Liver (tissue), 9 donors: ENCODE data around the gene PODNL1. TPM values are rescaled to one million over a fixed set of nuclear protein-coding genes. Genes with fewer than 3 reads are reported as not detected.

Source experiments
- DNase-seq: peaks from one replicate; pipeline ENCODE4 v3.0.0-alpha.2; 2017; ENCODE audit warnings: low spot score
- H3K27ac ChIP-seq, 2 donors: one replicate each; pipeline ENCODE4 v1.7.0; 2013; ENCODE audit warnings: inconsistent platforms in 2 of 2, low read length in 2 of 2, control low read depth in 1 of 2, low read depth in 1 of 2, mild to moderate bottlenecking in 1 of 2
- H3K27me3 ChIP-seq, 4 donors: one replicate each; pipeline versions ENCODE4 v1.6.1 to v1.7.0; 2013; ENCODE audit warnings: low read length in 3 of 4, inconsistent platforms in 1 of 4, mild to moderate bottlenecking in 1 of 4, moderate library complexity in 1 of 4; ENCODE audit not compliant: control insufficient read depth in 4 of 4, insufficient read depth in 4 of 4
- H3K36me3 ChIP-seq, 4 donors: one replicate each; pipeline versions ENCODE4 v1.6.1 to v1.7.0; 2013; ENCODE audit warnings: low read length in 3 of 4, mild to moderate bottlenecking in 3 of 4, low read depth in 1 of 4, moderate library complexity in 1 of 4; ENCODE audit not compliant: control insufficient read depth in 4 of 4, insufficient read depth in 3 of 4
- H3K4me1 ChIP-seq, 4 donors: one replicate each; pipeline versions ENCODE4 v1.6.1 to v1.7.0; 2013; ENCODE audit warnings: low read length in 3 of 4, mild to moderate bottlenecking in 3 of 4, moderate library complexity in 1 of 4; ENCODE audit not compliant: control insufficient read depth in 4 of 4, insufficient read depth in 4 of 4
- H3K4me3 ChIP-seq, 3 donors: one replicate each; pipeline versions ENCODE4 v1.6.1 to v1.7.0; 2013; ENCODE audit warnings: low read length in 3 of 3, control low read depth in 1 of 3, low read depth in 1 of 3, mild to moderate bottlenecking in 1 of 3
- H3K9ac ChIP-seq, 2 donors: one replicate each; pipeline ENCODE4 v1.7.0; 2013; ENCODE audit warnings: low read length in 2 of 2, mild to moderate bottlenecking in 2 of 2, moderate library complexity in 2 of 2, control low read depth in 1 of 2, low read depth in 1 of 2
- H3K9me3 ChIP-seq, 4 donors: one replicate each; pipeline versions ENCODE4 v1.6.1 to v1.7.0; 2013; ENCODE audit warnings: low read length in 3 of 4; ENCODE audit not compliant: control insufficient read depth in 4 of 4
- ATF3 ChIP-seq: IDR thresholded peaks from 2 replicates; pipeline ENCODE4 v1.6.1; 2016; ENCODE audit warnings: antibody characterized with exemption
- EGR1 ChIP-seq, 2 donors: IDR thresholded peaks; 2 replicates each; pipeline ENCODE4 v1.6.1; 2016 to 2018; ENCODE audit warnings: antibody characterized with exemption in 2 of 2, low read depth in 2 of 2
- FOXA1 ChIP-seq: IDR thresholded peaks from 2 replicates; pipeline ENCODE4 v1.6.1; 2016; ENCODE audit warnings: antibody characterized with exemption
- FOXA2 ChIP-seq: IDR thresholded peaks from 2 replicates; pipeline ENCODE4 v1.6.1; 2016; ENCODE audit warnings: antibody characterized with exemption
- GABPA ChIP-seq, 2 donors: IDR thresholded peaks in 1 of 2; conservative IDR thresholded peaks in 1 of 2; 2 replicates each; pipeline ENCODE4 v1.6.1; 2016; ENCODE audit warnings: antibody characterized with exemption in 2 of 2, mild to moderate bottlenecking in 1 of 2, moderate library complexity in 1 of 2
- HNF4A ChIP-seq, 2 donors: conservative IDR thresholded peaks; 2 replicates each; pipeline ENCODE4 v1.6.1; 2016; ENCODE audit warnings: antibody characterized with exemption in 2 of 2, mild to moderate bottlenecking in 2 of 2
- HNF4G ChIP-seq: IDR thresholded peaks from 2 replicates; pipeline ENCODE4 v1.6.1; 2016; ENCODE audit warnings: antibody characterized with exemption
- JUND ChIP-seq, 2 donors: IDR thresholded peaks; 2 replicates each; pipeline ENCODE4 v1.6.1; 2016; ENCODE audit warnings: antibody characterized with exemption in 2 of 2
- MAX ChIP-seq: IDR thresholded peaks from 2 replicates; pipeline ENCODE4 v1.6.1; 2016; ENCODE audit warnings: antibody characterized with exemption
- NR2F2 ChIP-seq: IDR thresholded peaks from 2 replicates; pipeline ENCODE4 v1.6.1; 2016; ENCODE audit warnings: antibody characterized with exemption
- RAD21 ChIP-seq, 2 donors: IDR thresholded peaks; 2 replicates each; pipeline ENCODE4 v1.6.1; 2016; ENCODE audit warnings: antibody characterized with exemption in 2 of 2, mild to moderate bottlenecking in 2 of 2
- RXRA ChIP-seq, 2 donors: IDR thresholded peaks; 2 replicates each; pipeline ENCODE4 v1.6.1; 2017 to 2018; ENCODE audit warnings: antibody characterized with exemption in 2 of 2, mild to moderate bottlenecking in 1 of 2
- SP1 ChIP-seq: IDR thresholded peaks from 2 replicates; pipeline ENCODE4 v1.6.1; 2018; ENCODE audit warnings: antibody characterized with exemption, mild to moderate bottlenecking
- TAF1 ChIP-seq: conservative IDR thresholded peaks from 2 replicates; pipeline ENCODE4 v1.6.1; 2016; ENCODE audit warnings: antibody characterized with exemption, mild to moderate bottlenecking
- YY1 ChIP-seq: IDR thresholded peaks from 2 replicates; pipeline ENCODE4 v1.6.1; 2016; ENCODE audit warnings: antibody characterized with exemption, mild to moderate bottlenecking
- ZBTB33 ChIP-seq: IDR thresholded peaks from 2 replicates; pipeline ENCODE4 v1.6.1; 2016; ENCODE audit warnings: antibody characterized with exemption
- WGBS: extraction: QIAGEN DNeasy Blood & Tissue Kit; methylation state at CpG from one replicate; pipeline ENCODE4 v1.1.7; 2013; 5-methylcytosine and 5-hydroxymethylcytosine counted together
- polyA plus RNA-seq, 2 donors: library from polyadenylated mRNA; stranded (reverse) in 1 of 2; unstranded in 1 of 2; fragments of 200-250 nt in 1 of 2; fragments of >200 nt in 1 of 2; fragmentation: Nextera tagmentation in 1 of 2; extraction: Ambion mirVana in 1 of 2; gene quantifications; one replicate each; pipeline versions ENCODE4 v1.2.1 to v1.2.3, GENCODE V29; 2013 to 2015
- total RNA-seq, 2 donors: library from RNA; depleted of rRNA; stranded (reverse); fragments of >200 nt; gene quantifications; one replicate each; pipeline ENCODE4 v1.2.3, GENCODE V29; 2014
- TF ChIP-seq, protein P1 (sequence below): IDR thresholded peaks from 2 replicates; pipeline ENCODE4 v1.6.1; 2016; ENCODE audit warnings: antibody characterized with exemption, mild to moderate bottlenecking
- donor health status: healthy.
- donor health status: healthy.
- donor health status: healthy.
- donor health status: healthy.
- donor health status: healthy.

PODNL1 gene
- total and polyA plus RNA-seq, 4 donors = 0.30 TPM; not detected in 3

DNA sequence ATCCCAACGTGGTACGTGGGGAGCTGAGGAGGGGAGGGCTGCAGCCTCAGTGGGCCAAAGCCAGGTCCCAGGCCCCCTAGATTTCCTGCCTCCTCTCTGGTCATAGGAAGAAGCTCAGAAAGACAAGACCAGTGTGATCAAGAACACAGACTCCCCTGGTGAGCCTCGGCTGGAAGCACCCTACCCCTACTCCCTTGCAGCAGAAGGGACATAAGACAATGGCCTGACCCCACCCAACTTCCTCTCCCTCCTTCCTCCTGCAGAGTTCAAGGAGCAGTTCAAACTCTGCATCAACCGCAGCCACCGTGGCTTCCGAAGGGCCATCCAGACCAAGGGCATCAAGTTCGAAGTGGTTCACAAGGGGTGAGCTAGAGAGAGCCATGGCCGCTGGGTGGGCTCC, 11.5 kb downstream of the PODNL1 start:
- WGBS = 83% methylated on average over 8 of the region's 8 CpGs
- Histone ChIP-seq H3K27me3 (no peaks in the 10 kb centered on the region), H3K9ac (no peak overlapping the region), H3K36me3 (peaks cover 17 to 35% (median 25%) of the 10 kb centered on the region in 4 donors), H3K4me3 (no peak overlapping the region), H3K4me1 (no peaks in the 10 kb centered on the region), H3K27ac (no peak overlapping the region), H3K9me3 (no peaks in the 10 kb centered on the region)
- TF ChIP-seq FOXA1 (no peak), HNF4A (conservative IDR thresholded peaks at IDR 0.05) (no peak), GABPA (IDR thresholded peaks at IDR 0.05 in 1 of 2, conservative IDR thresholded peaks at IDR 0.05 in 1 of 2) (no peak), HNF4G (no peak), ATF3 (no peak)
- no peak for DNase-seq

DNA sequence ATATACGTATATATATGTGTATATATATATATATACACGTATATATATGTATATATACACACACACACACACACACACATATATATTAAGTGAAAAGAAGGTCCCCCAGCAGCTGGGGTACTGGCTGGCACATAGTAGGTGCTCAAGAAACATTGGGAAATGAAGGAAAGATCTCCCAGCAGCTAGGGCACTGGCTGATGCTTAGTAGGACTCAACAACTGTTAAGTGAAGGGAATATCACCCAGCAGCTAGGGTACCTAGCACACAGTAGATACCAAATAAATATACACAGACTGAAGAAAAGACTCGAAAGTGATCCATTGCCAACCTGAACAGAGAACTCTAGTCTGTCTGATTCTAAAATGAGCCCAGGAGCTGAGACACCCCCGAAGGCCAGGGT, 12.2 kb downstream of the PODNL1 start:
- no peaks in the 10 kb centered on the region for H3K4me1 ChIP-seq
- no peak for TF ChIP-seq NR2F2
- no peak for TF ChIP-seq HNF4A (conservative IDR thresholded peaks at IDR 0.05)
- TF ChIP-seq RAD21 (IDR thresholded peaks at IDR 0.05) = no peak
- TF ChIP-seq EGR1 (IDR thresholded peaks at IDR 0.05; ENCODE audit: low read depth in 2 of 2) = no peak
- TF ChIP-seq JUND (IDR thresholded peaks at IDR 0.05) = no peak
- no peak for TF ChIP-seq RXRA (IDR thresholded peaks at IDR 0.05)
- no peak for TF ChIP-seq SP1
- TF ChIP-seq FOXA1 = no peak
- no peak for TF ChIP-seq FOXA2
- TF ChIP-seq TAF1 = no peak
- TF ChIP-seq MAX = no peak
- TF ChIP-seq GABPA (IDR thresholded peaks at IDR 0.05 in 1 of 2, conservative IDR thresholded peaks at IDR 0.05 in 1 of 2) = no peak
- TF ChIP-seq, protein P1, sequence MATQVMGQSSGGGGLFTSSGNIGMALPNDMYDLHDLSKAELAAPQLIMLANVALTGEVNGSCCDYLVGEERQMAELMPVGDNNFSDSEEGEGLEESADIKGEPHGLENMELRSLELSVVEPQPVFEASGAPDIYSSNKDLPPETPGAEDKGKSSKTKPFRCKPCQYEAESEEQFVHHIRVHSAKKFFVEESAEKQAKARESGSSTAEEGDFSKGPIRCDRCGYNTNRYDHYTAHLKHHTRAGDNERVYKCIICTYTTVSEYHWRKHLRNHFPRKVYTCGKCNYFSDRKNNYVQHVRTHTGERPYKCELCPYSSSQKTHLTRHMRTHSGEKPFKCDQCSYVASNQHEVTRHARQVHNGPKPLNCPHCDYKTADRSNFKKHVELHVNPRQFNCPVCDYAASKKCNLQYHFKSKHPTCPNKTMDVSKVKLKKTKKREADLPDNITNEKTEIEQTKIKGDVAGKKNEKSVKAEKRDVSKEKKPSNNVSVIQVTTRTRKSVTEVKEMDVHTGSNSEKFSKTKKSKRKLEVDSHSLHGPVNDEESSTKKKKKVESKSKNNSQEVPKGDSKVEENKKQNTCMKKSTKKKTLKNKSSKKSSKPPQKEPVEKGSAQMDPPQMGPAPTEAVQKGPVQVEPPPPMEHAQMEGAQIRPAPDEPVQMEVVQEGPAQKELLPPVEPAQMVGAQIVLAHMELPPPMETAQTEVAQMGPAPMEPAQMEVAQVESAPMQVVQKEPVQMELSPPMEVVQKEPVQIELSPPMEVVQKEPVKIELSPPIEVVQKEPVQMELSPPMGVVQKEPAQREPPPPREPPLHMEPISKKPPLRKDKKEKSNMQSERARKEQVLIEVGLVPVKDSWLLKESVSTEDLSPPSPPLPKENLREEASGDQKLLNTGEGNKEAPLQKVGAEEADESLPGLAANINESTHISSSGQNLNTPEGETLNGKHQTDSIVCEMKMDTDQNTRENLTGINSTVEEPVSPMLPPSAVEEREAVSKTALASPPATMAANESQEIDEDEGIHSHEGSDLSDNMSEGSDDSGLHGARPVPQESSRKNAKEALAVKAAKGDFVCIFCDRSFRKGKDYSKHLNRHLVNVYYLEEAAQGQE = no peak
- TF ChIP-seq YY1 = no peak
- TF ChIP-seq ZBTB33 = no peak
- peaks cover 22 to 41% (median 27%) of the 10 kb centered on the region in 4 donors for H3K36me3 ChIP-seq
- H3K9me3 ChIP-seq = no peaks in the 10 kb centered on the region
- WGBS = 87% methylated on average over 4 of the region's 4 CpGs
- no peak for DNase-seq
- no peak overlapping the region for H3K27ac ChIP-seq
- no peak overlapping the region for H3K9ac ChIP-seq
- H3K27me3 ChIP-seq = no peaks in the 10 kb centered on the region
- no peak overlapping the region for H3K4me3 ChIP-seq
